Measurements from ENCODE around the gene PTCD2. TPM values are rescaled to one million over a fixed set of nuclear protein-coding genes. Genes with fewer than 3 reads are reported as not detected.

Gene PTCD2
- total RNA-seq, 1 donor from 2014 or later = 6.9 TPM

DNA sequence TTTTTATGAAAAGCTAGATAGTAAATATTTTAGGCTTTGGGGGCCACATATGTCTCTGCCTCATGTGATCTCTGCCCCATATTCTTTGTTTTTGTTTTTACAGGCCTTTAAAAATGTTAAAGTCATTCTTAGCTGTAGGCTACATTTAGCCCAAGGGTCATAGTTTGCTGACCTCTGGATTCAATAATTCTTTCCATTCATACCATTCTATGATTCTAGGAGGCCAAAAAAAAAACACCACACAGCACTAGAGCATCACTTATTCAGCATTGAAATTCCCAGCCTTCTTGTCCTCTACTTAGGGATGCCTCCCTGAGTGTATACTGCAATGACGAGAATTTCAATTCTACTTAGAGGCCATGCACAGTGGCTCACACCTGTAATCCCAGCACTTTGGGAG, 17.0 kb downstream of the PTCD2 start:
- H3K36me3 ChIP-seq = peaks cover 0 to 7% of the 10 kb centered on the region in 2 donors
- intact Hi-C loops (cut with DNase I) = no loop called here
- H3K4me1 ChIP-seq = no peaks in the 10 kb centered on the region
- H3K9me3 ChIP-seq = no peaks in the 10 kb centered on the region
- H3K27me3 ChIP-seq = no peaks in the 10 kb centered on the region
- TF ChIP-seq POLR2AphosphoS5 (IDR thresholded peaks at IDR 0.05; ENCODE audit: insufficient read depth in 1 of 2, low read depth in 1 of 2) = no peak
- TF ChIP-seq, protein P1, sequence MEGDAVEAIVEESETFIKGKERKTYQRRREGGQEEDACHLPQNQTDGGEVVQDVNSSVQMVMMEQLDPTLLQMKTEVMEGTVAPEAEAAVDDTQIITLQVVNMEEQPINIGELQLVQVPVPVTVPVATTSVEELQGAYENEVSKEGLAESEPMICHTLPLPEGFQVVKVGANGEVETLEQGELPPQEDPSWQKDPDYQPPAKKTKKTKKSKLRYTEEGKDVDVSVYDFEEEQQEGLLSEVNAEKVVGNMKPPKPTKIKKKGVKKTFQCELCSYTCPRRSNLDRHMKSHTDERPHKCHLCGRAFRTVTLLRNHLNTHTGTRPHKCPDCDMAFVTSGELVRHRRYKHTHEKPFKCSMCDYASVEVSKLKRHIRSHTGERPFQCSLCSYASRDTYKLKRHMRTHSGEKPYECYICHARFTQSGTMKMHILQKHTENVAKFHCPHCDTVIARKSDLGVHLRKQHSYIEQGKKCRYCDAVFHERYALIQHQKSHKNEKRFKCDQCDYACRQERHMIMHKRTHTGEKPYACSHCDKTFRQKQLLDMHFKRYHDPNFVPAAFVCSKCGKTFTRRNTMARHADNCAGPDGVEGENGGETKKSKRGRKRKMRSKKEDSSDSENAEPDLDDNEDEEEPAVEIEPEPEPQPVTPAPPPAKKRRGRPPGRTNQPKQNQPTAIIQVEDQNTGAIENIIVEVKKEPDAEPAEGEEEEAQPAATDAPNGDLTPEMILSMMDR (IDR thresholded peaks at IDR 0.05) = no peak
- TF ChIP-seq POLR2A (IDR thresholded peaks at IDR 0.05) = no peak
- DNase-seq (ENCODE audit: extremely low spot score in 2 of 2) = no peak
- H3K27ac ChIP-seq = no peak overlapping the region
- no peak overlapping the region for H3K4me3 ChIP-seq

DNA sequence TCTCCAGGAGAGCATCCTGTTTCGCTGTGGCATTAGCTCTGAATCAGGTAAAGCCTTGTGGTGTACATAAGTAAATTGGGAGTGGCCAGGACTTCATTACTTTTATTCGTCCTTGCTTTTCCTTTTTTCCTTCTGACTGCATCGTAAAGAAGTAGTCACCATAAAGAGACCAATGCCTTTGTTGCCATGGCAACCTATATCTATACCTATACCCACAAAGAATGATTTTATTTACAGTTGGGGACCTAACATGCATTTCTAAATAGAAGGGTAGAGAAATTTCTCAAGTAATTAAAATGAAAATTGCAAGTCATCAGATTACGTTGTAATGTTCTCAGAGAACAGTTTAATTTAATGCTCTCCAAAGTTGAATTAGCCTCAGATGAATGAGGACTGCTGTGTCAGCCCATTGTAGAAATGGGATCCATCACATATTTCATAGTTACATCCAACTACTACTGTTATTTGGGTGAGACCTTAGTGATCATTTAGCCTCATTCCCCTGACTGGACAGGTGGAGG, 18.6 kb downstream of the PTCD2 start:
- H3K4me1 ChIP-seq = no peaks in the 10 kb centered on the region
- H3K9me3 ChIP-seq = no peaks in the 10 kb centered on the region
- peaks cover 0 to 15% of the 10 kb centered on the region in 2 donors for H3K36me3 ChIP-seq
- no peak for DNase-seq (ENCODE audit: extremely low spot score in 2 of 2)
- no peaks in the 10 kb centered on the region for H3K27me3 ChIP-seq
- no peak overlapping the region for H3K27ac ChIP-seq
- H3K4me3 ChIP-seq = no peak overlapping the region
- intact Hi-C loops (cut with DNase I) = no loop called here
- TF ChIP-seq POLR2AphosphoS5 (IDR thresholded peaks at IDR 0.05; ENCODE audit: insufficient read depth in 1 of 2, low read depth in 1 of 2) (no peak), POLR2A (IDR thresholded peaks at IDR 0.05) (no peak)
- TF ChIP-seq, protein P1 (IDR thresholded peaks at IDR 0.05) = no peak

DNA sequence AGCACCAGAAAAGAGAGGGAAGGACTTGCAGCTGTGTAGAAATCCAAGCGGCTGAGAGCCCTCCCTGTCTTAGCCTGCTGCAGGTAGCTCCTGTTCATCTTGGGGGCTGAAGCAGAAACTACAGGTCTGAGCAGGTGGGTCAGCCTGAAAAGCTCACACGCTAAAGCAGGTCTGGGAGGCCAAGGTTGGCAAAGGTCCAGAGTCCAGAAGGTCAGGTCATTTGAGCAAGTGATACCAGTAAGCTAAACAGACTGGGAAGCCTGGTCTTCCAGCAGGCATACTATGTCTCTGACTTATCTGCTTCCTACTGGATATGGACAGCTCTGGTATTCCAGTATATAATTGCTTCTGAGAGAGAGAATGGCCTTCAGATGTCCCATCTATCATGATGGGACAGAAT, 26.2 kb downstream of the PTCD2 start:
- H3K9me3 ChIP-seq = no peaks in the 10 kb centered on the region
- no peak overlapping the region for H3K27ac ChIP-seq
- no peak for DNase-seq (ENCODE audit: extremely low spot score in 2 of 2)
- intact Hi-C loops (cut with DNase I) = no loop called here
- no peaks in the 10 kb centered on the region for H3K27me3 ChIP-seq
- H3K4me1 ChIP-seq = no peaks in the 10 kb centered on the region
- peaks cover 0 to 12% of the 10 kb centered on the region in 2 donors for H3K36me3 ChIP-seq
- no peak overlapping the region for H3K4me3 ChIP-seq
- TF ChIP-seq POLR2A (IDR thresholded peaks at IDR 0.05) (no peak), POLR2AphosphoS5 (IDR thresholded peaks at IDR 0.05; ENCODE audit: insufficient read depth in 1 of 2, low read depth in 1 of 2) (no peak)
- TF ChIP-seq, protein P1 (IDR thresholded peaks at IDR 0.05) = no peak

DNA sequence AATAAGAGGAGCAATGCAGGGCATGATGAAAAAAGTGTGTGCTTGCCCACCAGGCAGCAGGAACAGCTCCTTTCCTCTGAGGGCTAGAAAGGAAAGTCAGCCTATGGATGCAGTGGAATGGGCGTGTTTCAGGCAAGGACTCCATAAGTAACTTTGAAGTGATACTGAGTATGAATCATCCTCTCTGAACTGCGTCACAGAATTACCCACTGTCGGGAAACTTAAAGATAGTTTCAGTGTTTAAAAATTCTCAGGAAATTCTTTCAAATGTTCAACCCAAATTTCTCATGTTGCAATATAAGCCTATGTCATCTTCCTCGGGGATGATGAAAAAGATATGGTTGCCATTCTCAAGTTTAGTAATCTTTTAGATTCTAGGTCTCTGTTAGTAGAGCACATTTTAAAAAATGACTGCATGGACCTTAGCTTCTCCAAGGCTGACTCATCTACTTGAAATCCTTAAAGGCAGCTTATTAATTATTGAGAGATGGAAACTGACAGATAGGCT, 27.7 kb downstream of the PTCD2 start:
- Histone ChIP-seq H3K27ac (no peak overlapping the region), H3K9me3 (no peaks in the 10 kb centered on the region), H3K27me3 (no peaks in the 10 kb centered on the region), H3K36me3 (peaks cover 0 to 12% of the 10 kb centered on the region in 2 donors), H3K4me3 (no peak overlapping the region), H3K4me1 (no peaks in the 10 kb centered on the region)
- no peak for DNase-seq (ENCODE audit: extremely low spot score in 2 of 2)
- TF ChIP-seq, protein P1 (IDR thresholded peaks at IDR 0.05) = no peak
- TF ChIP-seq POLR2A (IDR thresholded peaks at IDR 0.05) = no peak
- TF ChIP-seq POLR2AphosphoS5 (IDR thresholded peaks at IDR 0.05; ENCODE audit: insufficient read depth in 1 of 2, low read depth in 1 of 2) = no peak
- intact Hi-C loops (cut with DNase I) = no loop called here

DNA sequence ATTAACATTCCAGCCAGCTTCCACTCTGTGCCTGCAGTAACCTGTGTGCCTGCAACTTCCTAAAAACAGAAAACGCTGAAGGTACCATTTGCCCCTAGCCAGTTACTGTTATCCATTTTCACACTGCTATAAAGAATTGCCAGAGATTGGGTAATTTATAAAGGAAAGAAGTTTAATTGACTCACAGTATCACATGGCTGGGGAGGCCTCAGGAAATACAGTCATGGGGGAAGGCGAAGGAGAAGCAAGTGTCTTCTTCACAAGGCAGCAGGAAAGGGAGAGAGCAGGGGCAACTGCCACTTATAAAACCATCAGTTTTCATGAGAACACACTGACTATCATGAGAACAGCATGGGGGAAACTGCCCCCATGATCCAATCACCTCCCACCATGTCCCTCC, 31.2 kb downstream of the PTCD2 start:
- Histone ChIP-seq H3K27ac (no peak overlapping the region), H3K9me3 (no peaks in the 10 kb centered on the region), H3K4me1 (no peaks in the 10 kb centered on the region), H3K27me3 (no peaks in the 10 kb centered on the region), H3K4me3 (no peak overlapping the region), H3K36me3 (no peaks in the 10 kb centered on the region)
- intact Hi-C loops (cut with DNase I) = no loop called here
- TF ChIP-seq POLR2A (IDR thresholded peaks at IDR 0.05) = no peak
- TF ChIP-seq, protein P1 (IDR thresholded peaks at IDR 0.05) = no peak
- no peak for DNase-seq (ENCODE audit: extremely low spot score in 2 of 2)
